ENCODE data around the gene EPAS1. TPM values are rescaled to one million over a fixed set of nuclear protein-coding genes. Genes with fewer than 3 reads are reported as not detected.

The EPAS1 gene
- total RNA-seq, 1 experiment from 2014 or later, result 8.5 TPM

DNA sequence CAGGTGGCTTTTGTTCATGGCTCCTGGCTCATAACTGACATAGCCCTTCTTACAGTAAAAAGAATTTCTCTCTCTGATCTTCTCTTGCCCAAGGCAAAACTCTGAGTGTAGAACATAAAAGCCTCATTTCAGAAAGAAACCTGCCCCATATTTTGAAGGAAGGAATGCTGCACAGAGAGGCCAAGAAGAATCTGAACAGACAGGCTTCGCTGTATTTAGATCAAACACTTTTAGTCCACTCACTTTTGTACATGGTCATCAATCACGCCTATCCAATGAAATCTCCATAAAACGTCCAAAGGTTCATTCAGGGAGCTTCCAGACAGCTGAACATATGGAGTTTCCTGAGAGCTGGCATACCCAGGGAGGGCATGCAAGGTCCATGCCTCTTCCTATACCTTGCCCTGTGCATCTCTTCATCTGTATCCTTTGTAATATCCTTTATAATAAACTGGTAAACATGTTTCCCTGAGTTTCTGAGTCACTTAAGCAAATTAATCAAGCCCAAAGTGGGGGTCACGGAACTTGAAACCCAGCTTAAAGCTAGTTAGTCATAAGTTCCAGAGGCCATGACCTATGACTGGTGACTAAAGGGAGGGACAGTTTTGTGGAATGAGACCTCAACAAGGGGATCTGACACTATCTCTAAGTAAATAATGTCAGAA lies 119.7 kb downstream of the EPAS1 start:
- CTCF ChIA-PET, result no interaction called here
- Mint-ChIP-seq H3K27me3 (ENCODE audit: low read depth) (no peaks in the 10 kb centered on the region), H3K4me3 (no peak overlapping the region), H3K4me1 (0 out of 2 replicates have a peak, but pooled peaks cover 5% of the 10 kb centered on the region), H3K36me3 (peaks cover 35% of the 10 kb centered on the region), H3K9me3 (peaks cover 55% of the 10 kb centered on the region), H3K27ac (no peak overlapping the region)
- ATAC-seq, result no peak
- TF ChIP-seq TEAD4 (CRISPR knock-in tag; IDR thresholded peaks at IDR 0.05) (no peak), NR2C2 (CRISPR knock-in tag; IDR thresholded peaks at IDR 0.05) (no peak), FOXP1 (CRISPR knock-in tag; IDR thresholded peaks at IDR 0.05; ENCODE audit: borderline replicate concordance) (no peak), GABPB1 (CRISPR knock-in tag; IDR thresholded peaks at IDR 0.05) (peak; percentile 12; the same call in 1 of the 2 replicates)
- TF ChIP-seq, protein P1, sequence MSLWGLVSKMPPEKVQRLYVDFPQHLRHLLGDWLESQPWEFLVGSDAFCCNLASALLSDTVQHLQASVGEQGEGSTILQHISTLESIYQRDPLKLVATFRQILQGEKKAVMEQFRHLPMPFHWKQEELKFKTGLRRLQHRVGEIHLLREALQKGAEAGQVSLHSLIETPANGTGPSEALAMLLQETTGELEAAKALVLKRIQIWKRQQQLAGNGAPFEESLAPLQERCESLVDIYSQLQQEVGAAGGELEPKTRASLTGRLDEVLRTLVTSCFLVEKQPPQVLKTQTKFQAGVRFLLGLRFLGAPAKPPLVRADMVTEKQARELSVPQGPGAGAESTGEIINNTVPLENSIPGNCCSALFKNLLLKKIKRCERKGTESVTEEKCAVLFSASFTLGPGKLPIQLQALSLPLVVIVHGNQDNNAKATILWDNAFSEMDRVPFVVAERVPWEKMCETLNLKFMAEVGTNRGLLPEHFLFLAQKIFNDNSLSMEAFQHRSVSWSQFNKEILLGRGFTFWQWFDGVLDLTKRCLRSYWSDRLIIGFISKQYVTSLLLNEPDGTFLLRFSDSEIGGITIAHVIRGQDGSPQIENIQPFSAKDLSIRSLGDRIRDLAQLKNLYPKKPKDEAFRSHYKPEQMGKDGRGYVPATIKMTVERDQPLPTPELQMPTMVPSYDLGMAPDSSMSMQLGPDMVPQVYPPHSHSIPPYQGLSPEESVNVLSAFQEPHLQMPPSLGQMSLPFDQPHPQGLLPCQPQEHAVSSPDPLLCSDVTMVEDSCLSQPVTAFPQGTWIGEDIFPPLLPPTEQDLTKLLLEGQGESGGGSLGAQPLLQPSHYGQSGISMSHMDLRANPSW (CRISPR knock-in tag; conservative IDR thresholded peaks at IDR 0.05; ENCODE audit: low read depth), result no peak
- no peak for DNase-seq (ENCODE audit: low spot score)
- POLR2A ChIA-PET, result no interaction called here

DNA sequence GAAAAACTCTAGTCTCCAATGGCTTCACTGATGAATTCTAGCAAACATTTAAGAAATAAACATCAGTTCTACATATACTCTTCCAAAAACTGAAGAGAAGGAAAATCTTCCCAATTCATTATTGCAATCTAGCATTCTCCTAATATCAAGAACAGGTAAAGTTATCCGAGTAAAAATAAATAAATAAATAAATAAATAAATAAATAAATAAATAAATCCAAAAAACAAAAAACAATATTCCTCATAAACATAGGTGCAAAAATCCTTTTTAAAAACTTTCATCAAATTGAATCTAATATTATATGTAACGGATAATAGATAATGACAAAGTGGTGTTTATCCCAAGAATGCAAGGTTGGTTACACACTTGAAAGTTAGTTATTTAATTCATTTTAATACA lies 123.7 kb downstream of the EPAS1 start:
- CTCF ChIA-PET, result no interaction called here
- TF ChIP-seq ZNF263 (CRISPR knock-in tag; IDR thresholded peaks at IDR 0.05; ENCODE audit: low read depth), result no peak
- TF ChIP-seq HMGA2 (CRISPR knock-in tag; IDR thresholded peaks at IDR 0.05), result 0 out of 2 replicates have a peak, but pooled peaks have one; percentile 30
- Mint-ChIP-seq H3K27me3 (ENCODE audit: low read depth) (no peaks in the 10 kb centered on the region), H3K4me1 (no peaks in the 10 kb centered on the region), H3K27ac (no peak overlapping the region), H3K36me3 (peaks cover 35% of the 10 kb centered on the region), H3K4me3 (no peak overlapping the region), H3K9me3 (peaks cover 48% of the 10 kb centered on the region)
- DNase-seq (ENCODE audit: low spot score), result no peak
- ATAC-seq, result no peak
- POLR2A ChIA-PET, result no interaction called here

DNA sequence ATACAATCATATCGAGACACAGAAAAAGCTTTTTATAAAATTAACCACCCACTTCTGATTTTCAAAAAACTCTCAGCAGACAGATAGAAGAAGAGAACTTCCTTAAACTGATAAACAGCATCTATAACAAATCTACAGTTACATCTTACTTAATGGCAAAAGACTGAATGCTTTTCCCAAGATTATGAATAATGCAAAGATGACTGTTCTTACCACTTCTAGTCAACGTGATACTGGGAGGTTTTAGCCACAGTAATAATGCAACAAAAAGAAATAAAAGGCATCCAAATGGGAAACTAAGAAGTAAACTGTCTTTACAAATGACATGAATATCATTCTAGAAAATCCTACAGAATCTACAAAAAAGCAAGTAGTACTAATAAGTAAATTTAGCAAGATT lies 124.2 kb downstream of the EPAS1 start:
- Mint-ChIP-seq H3K9me3 (peaks cover 44% of the 10 kb centered on the region), H3K27me3 (ENCODE audit: low read depth) (no peaks in the 10 kb centered on the region), H3K4me1 (no peaks in the 10 kb centered on the region), H3K4me3 (no peak overlapping the region), H3K36me3 (peaks cover 31% of the 10 kb centered on the region), H3K27ac (no peak overlapping the region)
- POLR2A ChIA-PET, result no interaction called here
- no peak for ATAC-seq
- CTCF ChIA-PET, result no interaction called here
- DNase-seq (ENCODE audit: low spot score), result no peak
- TF ChIP-seq, protein P2, sequence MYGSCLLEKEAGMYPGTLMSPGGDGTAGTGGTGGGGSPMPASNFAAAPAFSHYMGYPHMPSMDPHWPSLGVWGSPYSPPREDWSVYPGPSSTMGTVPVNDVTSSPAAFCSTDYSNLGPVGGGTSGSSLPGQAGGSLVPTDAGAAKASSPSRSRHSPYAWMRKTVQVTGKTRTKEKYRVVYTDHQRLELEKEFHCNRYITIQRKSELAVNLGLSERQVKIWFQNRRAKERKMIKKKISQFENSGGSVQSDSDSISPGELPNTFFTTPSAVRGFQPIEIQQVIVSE (CRISPR knock-in tag; IDR thresholded peaks at IDR 0.05; ENCODE audit: borderline replicate concordance), result no peak
- TF ChIP-seq, protein P3, sequence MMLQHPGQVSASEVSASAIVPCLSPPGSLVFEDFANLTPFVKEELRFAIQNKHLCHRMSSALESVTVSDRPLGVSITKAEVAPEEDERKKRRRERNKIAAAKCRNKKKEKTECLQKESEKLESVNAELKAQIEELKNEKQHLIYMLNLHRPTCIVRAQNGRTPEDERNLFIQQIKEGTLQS (CRISPR knock-in tag; conservative IDR thresholded peaks at IDR 0.05), result no peak
- no peak for TF ChIP-seq NFE2L1 (CRISPR knock-in tag; IDR thresholded peaks at IDR 0.05)
- TF ChIP-seq, protein P4, sequence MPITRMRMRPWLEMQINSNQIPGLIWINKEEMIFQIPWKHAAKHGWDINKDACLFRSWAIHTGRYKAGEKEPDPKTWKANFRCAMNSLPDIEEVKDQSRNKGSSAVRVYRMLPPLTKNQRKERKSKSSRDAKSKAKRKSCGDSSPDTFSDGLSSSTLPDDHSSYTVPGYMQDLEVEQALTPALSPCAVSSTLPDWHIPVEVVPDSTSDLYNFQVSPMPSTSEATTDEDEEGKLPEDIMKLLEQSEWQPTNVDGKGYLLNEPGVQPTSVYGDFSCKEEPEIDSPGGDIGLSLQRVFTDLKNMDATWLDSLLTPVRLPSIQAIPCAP (CRISPR knock-in tag; IDR thresholded peaks at IDR 0.05), result no peak
- TF ChIP-seq, protein P5, sequence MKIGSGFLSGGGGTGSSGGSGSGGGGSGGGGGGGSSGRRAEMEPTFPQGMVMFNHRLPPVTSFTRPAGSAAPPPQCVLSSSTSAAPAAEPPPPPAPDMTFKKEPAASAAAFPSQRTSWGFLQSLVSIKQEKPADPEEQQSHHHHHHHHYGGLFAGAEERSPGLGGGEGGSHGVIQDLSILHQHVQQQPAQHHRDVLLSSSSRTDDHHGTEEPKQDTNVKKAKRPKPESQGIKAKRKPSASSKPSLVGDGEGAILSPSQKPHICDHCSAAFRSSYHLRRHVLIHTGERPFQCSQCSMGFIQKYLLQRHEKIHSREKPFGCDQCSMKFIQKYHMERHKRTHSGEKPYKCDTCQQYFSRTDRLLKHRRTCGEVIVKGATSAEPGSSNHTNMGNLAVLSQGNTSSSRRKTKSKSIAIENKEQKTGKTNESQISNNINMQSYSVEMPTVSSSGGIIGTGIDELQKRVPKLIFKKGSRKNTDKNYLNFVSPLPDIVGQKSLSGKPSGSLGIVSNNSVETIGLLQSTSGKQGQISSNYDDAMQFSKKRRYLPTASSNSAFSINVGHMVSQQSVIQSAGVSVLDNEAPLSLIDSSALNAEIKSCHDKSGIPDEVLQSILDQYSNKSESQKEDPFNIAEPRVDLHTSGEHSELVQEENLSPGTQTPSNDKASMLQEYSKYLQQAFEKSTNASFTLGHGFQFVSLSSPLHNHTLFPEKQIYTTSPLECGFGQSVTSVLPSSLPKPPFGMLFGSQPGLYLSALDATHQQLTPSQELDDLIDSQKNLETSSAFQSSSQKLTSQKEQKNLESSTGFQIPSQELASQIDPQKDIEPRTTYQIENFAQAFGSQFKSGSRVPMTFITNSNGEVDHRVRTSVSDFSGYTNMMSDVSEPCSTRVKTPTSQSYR (CRISPR knock-in tag; IDR thresholded peaks at IDR 0.05), result no peak
- TF ChIP-seq FOXK1 (CRISPR knock-in tag; IDR thresholded peaks at IDR 0.05), result no peak
- no peak for TF ChIP-seq RELA (CRISPR knock-in tag; IDR thresholded peaks at IDR 0.05; ENCODE audit: borderline replicate concordance)
- TF ChIP-seq EMX1 (CRISPR knock-in tag; IDR thresholded peaks at IDR 0.05), result no peak
- TF ChIP-seq ZNF396 (CRISPR knock-in tag; IDR thresholded peaks at IDR 0.05; ENCODE audit: borderline replicate concordance), result no peak
- no peak for TF ChIP-seq ZNF232 (CRISPR knock-in tag; IDR thresholded peaks at IDR 0.05)
- no peak for TF ChIP-seq ZNF138 (CRISPR knock-in tag; conservative IDR thresholded peaks at IDR 0.05)
- TF ChIP-seq FOXP1 (CRISPR knock-in tag; IDR thresholded peaks at IDR 0.05; ENCODE audit: borderline replicate concordance), result no peak
- TF ChIP-seq ZNF121 (CRISPR knock-in tag; IDR thresholded peaks at IDR 0.05), result no peak
- TF ChIP-seq, protein P6, sequence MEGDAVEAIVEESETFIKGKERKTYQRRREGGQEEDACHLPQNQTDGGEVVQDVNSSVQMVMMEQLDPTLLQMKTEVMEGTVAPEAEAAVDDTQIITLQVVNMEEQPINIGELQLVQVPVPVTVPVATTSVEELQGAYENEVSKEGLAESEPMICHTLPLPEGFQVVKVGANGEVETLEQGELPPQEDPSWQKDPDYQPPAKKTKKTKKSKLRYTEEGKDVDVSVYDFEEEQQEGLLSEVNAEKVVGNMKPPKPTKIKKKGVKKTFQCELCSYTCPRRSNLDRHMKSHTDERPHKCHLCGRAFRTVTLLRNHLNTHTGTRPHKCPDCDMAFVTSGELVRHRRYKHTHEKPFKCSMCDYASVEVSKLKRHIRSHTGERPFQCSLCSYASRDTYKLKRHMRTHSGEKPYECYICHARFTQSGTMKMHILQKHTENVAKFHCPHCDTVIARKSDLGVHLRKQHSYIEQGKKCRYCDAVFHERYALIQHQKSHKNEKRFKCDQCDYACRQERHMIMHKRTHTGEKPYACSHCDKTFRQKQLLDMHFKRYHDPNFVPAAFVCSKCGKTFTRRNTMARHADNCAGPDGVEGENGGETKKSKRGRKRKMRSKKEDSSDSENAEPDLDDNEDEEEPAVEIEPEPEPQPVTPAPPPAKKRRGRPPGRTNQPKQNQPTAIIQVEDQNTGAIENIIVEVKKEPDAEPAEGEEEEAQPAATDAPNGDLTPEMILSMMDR (IDR thresholded peaks at IDR 0.05), result no peak
- TF ChIP-seq RORB (CRISPR knock-in tag; IDR thresholded peaks at IDR 0.05), result no peak

Measured in WTC11 (cell line).